Dermis microvascular lymphatic vessel endothelial cell (primary cell): ENCODE results near the gene SLC35F3. TPM values are rescaled to one million over a fixed set of nuclear protein-coding genes. Genes with fewer than 3 reads are reported as not detected.

Experiments used
- DNase-seq, 2 donors: peaks; one replicate each; pipeline versions ENCODE4 v3.0.0 to v3.0.0-alpha.2; 2010; ENCODE audit warnings: low read depth in 2 of 2
- total RNA-seq: library from RNA; depleted of rRNA; stranded (reverse); fragments of >200 nt; gene quantifications from 2 replicates; pipeline ENCODE4 v1.2.1, GENCODE V29; 2014

Gene SLC35F3
- total RNA-seq, 1 donor from 2014 or later, result not detected

- no peak for DNase-seq
Measured at GRCh38 chr1:233909195-233909594, 4.7 kb downstream of the SLC35F3 start.

- DNase-seq, result no peak
Measured at GRCh38 chr1:233912447-233912846, 8.0 kb downstream of the SLC35F3 start.

GRCh38 chr1:233912909-233913308 is 8.4 kb downstream of the SLC35F3 start:
- no peak for DNase-seq

GRCh38 chr1:233916706-233917105 is 12.2 kb downstream of the SLC35F3 start:
- DNase-seq, result no peak

GRCh38 chr1:233919786-233920185 is 15.3 kb downstream of the SLC35F3 start:
- DNase-seq, result no peak

GRCh38 chr1:233928123-233928522 is 23.6 kb downstream of the SLC35F3 start:
- no peak for DNase-seq

- DNase-seq, result no peak
Measured at GRCh38 chr1:233933339-233933738, 28.9 kb downstream of the SLC35F3 start.

- no peak for DNase-seq
Measured at GRCh38 chr1:233935297-233935868, 30.9 kb downstream of the SLC35F3 start.

GRCh38 chr1:233936422-233936821 is 31.9 kb downstream of the SLC35F3 start:
- no peak for DNase-seq

- DNase-seq, result no peak
Measured at GRCh38 chr1:233936842-233937241, 32.4 kb downstream of the SLC35F3 start.

GRCh38 chr1:233938476-233938875 is 34.0 kb downstream of the SLC35F3 start:
- DNase-seq, result no peak

GRCh38 chr1:233939451-233939850 is 35.0 kb downstream of the SLC35F3 start:
- no peak for DNase-seq

- no peak for DNase-seq
Measured at GRCh38 chr1:233940908-233941307, 36.4 kb downstream of the SLC35F3 start.

GRCh38 chr1:233944601-233945000 is 40.1 kb downstream of the SLC35F3 start:
- no peak for DNase-seq

GRCh38 chr1:233945573-233945972 is 41.1 kb downstream of the SLC35F3 start:
- no peak for DNase-seq

GRCh38 chr1:233945979-233946378 is 41.5 kb downstream of the SLC35F3 start:
- no peak for DNase-seq

- DNase-seq, result no peak
Measured at GRCh38 chr1:233946724-233947123, 42.2 kb downstream of the SLC35F3 start.

GRCh38 chr1:233951804-233952203 is 47.3 kb downstream of the SLC35F3 start:
- no peak for DNase-seq

- no peak for DNase-seq
Measured at GRCh38 chr1:233957691-233958090, 53.2 kb downstream of the SLC35F3 start.

GRCh38 chr1:233959102-233959501 is 54.6 kb downstream of the SLC35F3 start:
- no peak for DNase-seq

GRCh38 chr1:233959971-233960370 is 55.5 kb downstream of the SLC35F3 start:
- no peak for DNase-seq

- no peak for DNase-seq
Measured at GRCh38 chr1:233960386-233960785, 55.9 kb downstream of the SLC35F3 start.

GRCh38 chr1:233962878-233963277 is 58.4 kb downstream of the SLC35F3 start:
- DNase-seq, result no peak

GRCh38 chr1:233965856-233966255 is 61.4 kb downstream of the SLC35F3 start:
- no peak for DNase-seq
